ENCODE measurements around the gene MORF4L2.
"Not testable (repeated sequence)": the region's sequence is repeated elsewhere in the genome, so short reads cannot be mapped to it uniquely, and the experiment has no call there.

Gene MORF4L2

GRCh38 chrX:103663981-103664762 is 22.3 kb downstream of the MORF4L2 start:
- DNase-seq (ENCODE audit: low read depth in 2 of 2), result no peak
- no peak for TF ChIP-seq CTCF (IDR thresholded peaks at IDR 0.05; ENCODE audit: low read depth, low read length)
- H3K4me3 ChIP-seq (replicated peaks in 1 of 2; ENCODE audit: low read depth in 2 of 2, low read length in 2 of 2), result no peak overlapping the region

GRCh38 chrX:103659460-103659859 is 27.0 kb downstream of the MORF4L2 start:
- DNase-seq (ENCODE audit: low read depth in 2 of 2); H3K4me3 ChIP-seq (replicated peaks in 1 of 2; ENCODE audit: low read depth in 2 of 2, low read length in 2 of 2): not testable (repeated sequence)

GRCh38 chrX:103658681-103659433 is 27.6 kb downstream of the MORF4L2 start:
- H3K4me3 ChIP-seq (replicated peaks in 1 of 2; ENCODE audit: low read depth in 2 of 2, low read length in 2 of 2), result no peak overlapping the region
- no peak for DNase-seq (ENCODE audit: low read depth in 2 of 2)
- no peak for TF ChIP-seq CTCF (IDR thresholded peaks at IDR 0.05; ENCODE audit: low read depth, low read length)

GRCh38 chrX:103657066-103657465 is 29.4 kb downstream of the MORF4L2 start:
- DNase-seq (ENCODE audit: low read depth in 2 of 2); H3K4me3 ChIP-seq (replicated peaks in 1 of 2; ENCODE audit: low read depth in 2 of 2, low read length in 2 of 2): not testable (repeated sequence)

DNA sequence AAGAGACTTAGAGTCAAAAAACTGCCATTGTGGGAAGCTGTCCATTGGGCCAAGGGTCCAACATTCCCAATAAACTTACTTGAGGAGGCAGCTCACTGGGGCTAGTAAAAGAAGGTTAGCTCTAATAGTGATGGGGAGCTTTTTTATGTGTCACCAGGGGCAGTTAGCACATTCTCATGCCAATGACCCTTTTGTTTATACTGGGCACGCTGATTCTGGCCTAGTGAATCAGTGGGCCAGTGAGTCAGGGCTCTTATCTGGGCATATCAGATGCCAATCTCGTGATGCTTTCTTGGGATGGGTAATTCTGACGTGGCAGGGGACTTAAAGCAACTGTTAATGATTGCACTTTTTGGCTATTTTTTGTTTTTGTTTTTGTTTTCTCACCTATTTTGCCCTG is 29.9 kb downstream of the MORF4L2 start:
- peak in 1 of 2 donors; percentile 73 for DNase-seq (ENCODE audit: low read depth in 2 of 2)
- no peak for TF ChIP-seq CTCF (IDR thresholded peaks at IDR 0.05; ENCODE audit: low read depth, low read length)
- no peak overlapping the region for H3K4me3 ChIP-seq (replicated peaks in 1 of 2; ENCODE audit: low read depth in 2 of 2, low read length in 2 of 2)

GRCh38 chrX:103655230-103656000 is 31.1 kb downstream of the MORF4L2 start:
- not testable (repeated sequence) for H3K4me3 ChIP-seq (replicated peaks in 1 of 2; ENCODE audit: low read depth in 2 of 2, low read length in 2 of 2)

DNA sequence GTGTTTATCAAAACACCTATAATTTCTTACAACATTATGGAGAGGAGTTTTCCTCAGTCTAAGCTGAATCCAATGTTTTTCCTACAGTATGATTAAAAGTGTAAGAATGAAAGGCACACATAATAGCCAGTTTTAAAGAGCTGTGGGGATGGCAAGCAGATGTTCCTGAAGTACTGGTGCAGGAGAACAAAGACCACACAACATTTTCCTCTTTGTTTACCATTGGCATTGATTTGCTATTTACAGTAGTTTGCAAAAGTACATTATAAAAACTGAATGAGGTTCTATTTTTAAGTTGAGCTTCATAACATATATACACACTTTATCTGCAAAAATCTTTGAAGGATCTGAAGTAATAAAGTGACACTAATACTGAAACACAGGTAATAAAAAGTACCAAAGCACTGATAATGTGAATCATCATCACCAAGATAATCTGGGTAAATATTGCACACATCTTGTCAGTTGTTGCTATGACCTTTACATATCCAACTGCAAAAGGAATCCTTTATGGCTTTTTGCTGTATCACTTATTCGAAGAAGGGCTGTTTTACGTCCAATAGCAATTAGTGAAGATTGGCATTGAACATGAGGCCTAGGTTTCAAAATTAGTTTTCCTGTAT is 35.2 kb downstream of the MORF4L2 start:
- TF ChIP-seq CTCF (IDR thresholded peaks at IDR 0.05; ENCODE audit: low read depth, low read length), result no peak
- H3K4me3 ChIP-seq (replicated peaks in 1 of 2; ENCODE audit: low read depth in 2 of 2, low read length in 2 of 2), result no peak overlapping the region

More at GRCh38 chrX:103655230-103656000, 31.1 kb downstream of the MORF4L2 start:
- peak in 1 of 2 donors; percentile 49 for DNase-seq (ENCODE audit: low read depth in 2 of 2)

DNA sequence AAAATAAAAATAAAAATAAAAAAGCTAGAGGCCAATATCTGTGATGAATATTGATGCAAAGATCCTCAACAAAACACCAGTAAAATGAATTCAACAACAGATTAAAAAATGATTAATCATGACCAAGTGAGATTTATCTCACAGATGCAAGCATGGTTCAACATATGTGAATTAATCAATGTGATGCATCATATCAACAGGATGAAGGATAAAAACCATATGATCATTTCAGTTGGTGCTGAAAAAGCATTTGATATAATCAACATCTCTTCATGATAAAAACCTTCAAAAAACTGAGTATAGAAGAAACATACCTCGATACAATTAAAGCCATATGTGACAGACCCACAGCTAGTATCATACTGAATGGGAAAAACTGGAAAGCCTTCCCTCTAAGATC is 38.9 kb downstream of the MORF4L2 start:
- no peak for TF ChIP-seq CTCF (IDR thresholded peaks at IDR 0.05; ENCODE audit: low read depth, low read length)
- no peak overlapping the region for H3K4me3 ChIP-seq (replicated peaks in 1 of 2; ENCODE audit: low read depth in 2 of 2, low read length in 2 of 2)
- no peak for DNase-seq (ENCODE audit: low read depth in 2 of 2)

More for the DNA sequence above, 35.2 kb downstream of the MORF4L2 start:
- no peak for DNase-seq (ENCODE audit: low read depth in 2 of 2)

All from cardiac fibroblast (primary cell).